Measurements from ENCODE around the gene CTRB1. TPM values are rescaled to one million over a fixed set of nuclear protein-coding genes. Genes with fewer than 3 reads are reported as not detected.

CTRB1 gene
- total RNA-seq, 1 experiment from 2014 or later = 5.6 TPM

- CTCF ChIA-PET = no interaction called here
- no peak for DNase-seq (ENCODE audit: low read depth, low spot score)
- no TSS peak for BruUV-seq (replicated peaks)
Measured at GRCh38 chr16:75175074-75175473, 43.7 kb upstream of the CTRB1 start.

More at GRCh38 chr16:75175074-75175473, 43.7 kb upstream of the CTRB1 start:
- ChIA-PET POLR2A (no interaction called here), RAD21 (ENCODE audit: low non-redundant PET in 1 of 2, low total read pairs in 2 of 2, uncharacterized antibody in 2 of 2, unreplicated experiment in 2 of 2) (no interaction called here)
- intact Hi-C loops (cut with micrococcal nuclease) = no loop called here
- H4K20me1 ChIP-seq (ENCODE audit: insufficient read depth) = no peaks in the 10 kb centered on the region
- H3K36me3 ChIP-seq (ENCODE audit: control insufficient read depth in 1 of 2, insufficient read depth in 2 of 2, low read length in 2 of 2) = peaks cover 0 to 10% of the 10 kb centered on the region in 2 experiments; a peak in 1 of 4 replicates
- H3K9ac ChIP-seq (ENCODE audit: low read length) = no peak overlapping the region
- H3K27me3 ChIP-seq (ENCODE audit: insufficient read depth, low read length) = no peaks in the 10 kb centered on the region
- H3K4me1 ChIP-seq (ENCODE audit: control insufficient read depth in 1 of 2, insufficient read depth in 2 of 2, low read length in 2 of 2) = no peaks in the 10 kb centered on the region
- H2AFZ ChIP-seq (ENCODE audit: low read depth, low read length, poor library complexity, severe bottlenecking) = no peak overlapping the region
- peaks cover 27 to 39% of the 10 kb centered on the region in 2 experiments; a peak in 3 of 4 replicates for H3K9me3 ChIP-seq (ENCODE audit: control insufficient read depth in 1 of 2, insufficient read depth in 1 of 2, low read depth in 1 of 2, low read length in 2 of 2)
- no peak overlapping the region for H3K4me3 ChIP-seq (replicated peaks in 1 of 2; ENCODE audit: low read depth in 1 of 2, low read length in 2 of 2)
- H3K27ac ChIP-seq (ENCODE audit: low read depth, low read length) = no peak overlapping the region
- H3K79me2 ChIP-seq (ENCODE audit: insufficient read depth, low read length) = no peaks in the 10 kb centered on the region
- no peak for ATAC-seq
- H3K4me2 ChIP-seq (ENCODE audit: low read length) = no peak overlapping the region
- no peaks in the 10 kb centered on the region for H3K9me2 ChIP-seq (ENCODE audit: insufficient read depth)
- no peak for TF ChIP-seq EGR1 (IDR thresholded peaks at IDR 0.05; ENCODE audit: low read depth)
- no peak for TF ChIP-seq EZH2 (IDR thresholded peaks at IDR 0.05)
- TF ChIP-seq ELF1 (IDR thresholded peaks at IDR 0.05; ENCODE audit: borderline replicate concordance, low read depth) = no peak
- TF ChIP-seq MAX (IDR thresholded peaks at IDR 0.05) = no peak
- no peak for TF ChIP-seq POLR2AphosphoS5 (IDR thresholded peaks at IDR 0.05; ENCODE audit: low read depth, low read length)
- TF ChIP-seq JUND (IDR thresholded peaks at IDR 0.05) = no peak
- TF ChIP-seq SP1 (IDR thresholded peaks at IDR 0.05; ENCODE audit: low read depth) = no peak
- no peak for TF ChIP-seq ZBTB33 (IDR thresholded peaks at IDR 0.05; ENCODE audit: extremely low read depth, insufficient replicate concordance, low read length)
